G401.6 (cell line): ENCODE measurements around the gene LIPG.
"Not testable (repeated sequence)": the region's sequence is repeated elsewhere in the genome, so short reads cannot be mapped to it uniquely, and the experiment has no call there.

ENCODE experiments used
- FAIRE-seq: peaks from 2 replicates; lab custom pipeline; 2012; peaks lifted over from hg19 to GRCh38; lab: Jason Lieb, UNC

Gene LIPG

GRCh38 chr18:49573835-49574234 is 12.0 kb downstream of the LIPG start:
- no peak for FAIRE-seq

- FAIRE-seq: not testable (repeated sequence)
Measured at GRCh38 chr18:49579041-49579440, 17.2 kb downstream of the LIPG start.

DNA sequence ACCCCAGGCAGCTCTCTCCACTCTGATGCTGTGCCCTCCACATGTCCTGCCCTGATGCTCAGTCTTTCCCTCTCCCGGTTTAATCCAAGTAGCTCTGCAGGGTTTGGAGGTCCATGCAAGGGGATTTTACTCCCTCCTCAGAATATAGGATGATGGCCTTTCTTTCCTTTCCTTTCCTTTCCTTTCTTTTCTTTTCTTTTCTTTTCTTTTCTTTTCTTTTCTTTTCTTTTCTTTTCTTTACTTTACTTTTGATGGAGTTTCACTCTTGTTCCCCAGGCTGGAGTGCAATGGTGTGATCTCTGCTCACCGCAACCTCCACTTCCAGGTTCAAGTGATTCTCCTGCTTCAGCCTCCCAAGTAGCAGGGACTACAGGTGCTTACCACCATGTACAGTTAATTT is 17.7 kb downstream of the LIPG start:
- not testable (repeated sequence) for FAIRE-seq

- no peak for FAIRE-seq
Measured at GRCh38 chr18:49580279-49580678, 18.4 kb downstream of the LIPG start.

DNA sequence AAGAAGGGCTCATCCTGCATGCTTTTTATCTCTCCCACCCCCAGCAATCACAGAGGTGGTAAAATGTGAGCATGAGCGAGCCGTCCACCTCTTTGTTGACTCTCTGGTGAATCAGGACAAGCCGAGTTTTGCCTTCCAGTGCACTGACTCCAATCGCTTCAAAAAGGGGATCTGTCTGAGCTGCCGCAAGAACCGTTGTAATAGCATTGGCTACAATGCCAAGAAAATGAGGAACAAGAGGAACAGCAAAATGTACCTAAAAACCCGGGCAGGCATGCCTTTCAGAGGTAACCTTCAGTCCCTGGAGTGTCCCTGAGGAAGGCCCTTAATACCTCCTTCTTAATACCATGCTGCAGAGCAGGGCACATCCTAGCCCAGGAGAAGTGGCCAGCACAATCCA is 19.5 kb downstream of the LIPG start:
- FAIRE-seq: no peak

DNA sequence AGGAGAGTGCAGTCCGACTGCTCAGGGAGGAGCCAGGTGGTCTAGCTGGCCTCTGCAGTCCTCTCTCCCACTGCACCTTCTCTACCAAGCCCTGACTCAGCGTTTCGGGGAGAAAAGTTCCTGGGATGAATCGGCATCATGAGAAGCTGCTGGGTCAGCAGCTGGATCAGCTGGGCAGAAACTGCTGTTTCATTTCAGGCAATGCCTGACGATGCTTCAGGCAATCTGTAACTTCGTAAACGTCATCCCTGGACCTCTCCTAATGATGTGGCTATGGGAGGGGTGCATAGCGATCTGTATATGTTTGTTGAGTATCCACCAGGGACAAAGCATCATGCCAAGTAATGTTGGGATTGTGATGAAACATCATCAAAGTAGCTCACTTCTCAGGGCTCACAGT is 20.7 kb downstream of the LIPG start:
- FAIRE-seq: no peak

- no peak for FAIRE-seq
Measured at GRCh38 chr18:49584394-49584793, 22.5 kb downstream of the LIPG start.

GRCh38 chr18:49584951-49585350 is 23.1 kb downstream of the LIPG start:
- FAIRE-seq: not testable (repeated sequence)

GRCh38 chr18:49585781-49586663 is 24.2 kb downstream of the LIPG start:
- FAIRE-seq: no peak

- FAIRE-seq: no peak
Measured at GRCh38 chr18:49588171-49588570, 26.3 kb downstream of the LIPG start.

DNA sequence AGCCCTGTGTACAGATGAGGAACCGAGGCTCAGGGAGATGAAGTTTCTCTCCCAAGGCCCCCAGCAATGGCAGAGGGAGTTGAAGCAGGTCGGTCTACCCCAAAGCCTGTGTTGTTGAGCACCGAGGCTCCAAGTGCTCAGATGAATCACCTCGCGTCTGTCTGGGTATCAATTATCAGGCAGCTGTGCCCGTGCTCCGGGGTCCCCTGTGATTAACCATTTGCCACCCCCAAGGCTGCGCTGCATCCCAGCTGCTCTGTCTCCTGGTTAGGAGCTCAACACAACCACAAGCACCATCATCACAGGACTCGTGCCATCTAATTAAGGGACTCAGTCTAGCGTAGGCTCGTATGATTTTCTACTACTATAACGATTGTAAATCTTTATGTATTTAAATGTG is 27.1 kb downstream of the LIPG start:
- FAIRE-seq: no peak

GRCh38 chr18:49590608-49591007 is 28.8 kb downstream of the LIPG start:
- FAIRE-seq: no peak

- no peak for FAIRE-seq
Measured at GRCh38 chr18:49591271-49591670, 29.4 kb downstream of the LIPG start.

DNA sequence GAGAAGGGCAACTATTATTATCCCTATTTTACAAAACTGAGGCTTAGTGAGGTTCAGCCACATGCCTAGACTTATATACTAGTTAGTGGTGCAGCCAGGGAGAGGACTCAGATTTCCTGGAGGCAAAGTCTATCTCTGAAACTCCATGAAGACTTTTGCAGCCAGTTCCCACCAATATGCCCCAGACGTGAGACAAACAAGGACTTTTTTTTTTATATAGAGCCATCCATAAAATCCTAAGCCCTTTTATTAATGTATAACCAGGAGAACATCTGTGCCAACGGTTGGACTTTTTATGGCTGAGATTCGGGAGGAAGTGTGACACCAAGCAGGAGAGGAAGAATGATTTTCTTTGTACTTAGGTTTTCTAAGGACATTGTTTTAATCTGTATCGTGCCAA is 29.9 kb downstream of the LIPG start:
- FAIRE-seq: no peak

- no peak for FAIRE-seq
Measured at GRCh38 chr18:49596687-49597086, 34.8 kb downstream of the LIPG start.

- FAIRE-seq: no peak
Measured at GRCh38 chr18:49597157-49597931, 35.5 kb downstream of the LIPG start.

- no peak for FAIRE-seq
Measured at GRCh38 chr18:49601211-49601610, 39.4 kb downstream of the LIPG start.

GRCh38 chr18:49608366-49609255 is 46.8 kb downstream of the LIPG start:
- no peak for FAIRE-seq

GRCh38 chr18:49609256-49610021 is 47.6 kb downstream of the LIPG start:
- no peak for FAIRE-seq

DNA sequence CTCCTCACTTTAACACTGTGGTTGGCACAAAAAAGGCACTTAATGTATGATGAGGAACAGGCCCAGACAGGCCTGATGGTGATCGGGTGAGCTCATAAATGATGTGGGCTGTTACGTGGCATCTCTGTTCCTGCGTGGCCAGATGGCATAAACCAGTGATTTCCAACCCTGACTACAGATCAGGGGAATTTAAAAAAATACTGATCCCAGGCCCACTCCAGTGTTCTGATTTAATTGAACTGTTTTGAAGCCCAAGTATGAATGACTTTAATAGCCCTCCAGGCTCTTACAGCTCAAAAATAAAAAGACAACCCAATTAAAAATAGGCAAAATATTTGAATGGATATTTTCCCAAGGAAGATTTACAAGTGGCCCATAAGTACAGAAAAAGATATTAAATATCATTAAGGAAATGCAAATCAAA is 48.2 kb downstream of the LIPG start:
- no peak for FAIRE-seq

DNA sequence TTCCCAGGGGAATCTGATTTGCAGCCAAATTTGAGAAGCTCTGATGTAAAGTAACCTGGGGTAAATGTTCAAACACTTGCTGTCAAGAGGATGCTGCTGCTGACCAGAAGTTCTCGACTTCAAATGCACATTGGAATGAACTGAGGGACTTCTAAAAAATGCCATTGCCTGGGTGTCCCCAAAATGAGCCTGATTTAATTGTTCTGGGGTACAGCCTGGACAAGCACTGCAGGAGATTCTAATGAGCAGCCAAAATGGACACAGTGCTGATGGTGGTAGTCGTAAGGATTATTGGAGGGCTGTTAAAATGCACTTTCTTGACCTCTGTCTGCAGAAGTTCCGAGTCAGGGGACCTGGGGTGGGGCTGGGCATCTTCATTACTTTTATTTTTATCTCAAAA is 49.5 kb downstream of the LIPG start:
- FAIRE-seq: no peak
